GM19099 (cell line): ENCODE results near the gene SUOX.

Experiments
- POLR2A ChIP-seq: IDR thresholded peaks from 3 replicates; pipeline ENCODE4 v1.6.1; 2011; ENCODE audit warnings: low read depth; ENCODE audit not compliant: insufficient read length; ENCODE audit errors: extremely low read depth

SUOX gene

GRCh38 chr12:55973599-55974307 lies 23.3 kb upstream of the SUOX start, which contains the start of gene RAB5B:
TSS of gene RAB5B (plus strand) at chr12:55974078. CDS start at chr12:55986961, 12,883 bp downstream.
- peak; percentile 91 for TF ChIP-seq POLR2A

GRCh38 chr12:55974308-55974730 lies 22.8 kb upstream of the SUOX start:
- no peak for TF ChIP-seq POLR2A

GRCh38 chr12:55978393-55978792 lies 18.7 kb upstream of the SUOX start:
- TF ChIP-seq POLR2A: no peak

GRCh38 chr12:55979069-55979468 lies 18.0 kb upstream of the SUOX start:
- TF ChIP-seq POLR2A: no peak

GRCh38 chr12:55982319-55982936 lies 14.6 kb upstream of the SUOX start:
- no peak for TF ChIP-seq POLR2A

GRCh38 chr12:55983232-55983842 lies 13.7 kb upstream of the SUOX start:
- TF ChIP-seq POLR2A: no peak

GRCh38 chr12:55984861-55985260 lies 12.2 kb upstream of the SUOX start:
- no peak for TF ChIP-seq POLR2A

GRCh38 chr12:55985341-55985740 lies 11.7 kb upstream of the SUOX start:
- no peak for TF ChIP-seq POLR2A

- no peak for TF ChIP-seq POLR2A
Measured at GRCh38 chr12:55991110-55991509, 6.0 kb upstream of the SUOX start.

GRCh38 chr12:55993230-55993853 lies 3.7 kb upstream of the SUOX start:
- no peak for TF ChIP-seq POLR2A

GRCh38 chr12:55995366-55995765 lies 1.7 kb upstream of the SUOX start:
- no peak for TF ChIP-seq POLR2A

GRCh38 chr12:55996201-55996714 lies 818 bp upstream of the SUOX start:
- no peak for TF ChIP-seq POLR2A

GRCh38 chr12:55997535-55997859 lies 421 bp downstream of the SUOX start:
- TF ChIP-seq POLR2A: no peak

- no peak for TF ChIP-seq POLR2A
Measured at GRCh38 chr12:56001487-56002100, 4.5 kb downstream of the SUOX start.

GRCh38 chr12:56004211-56004610 lies 7.1 kb downstream of the SUOX start:
- TF ChIP-seq POLR2A: no peak
